Activated gamma-delta T cell (primary cell): Measurements from ENCODE around the gene PCP2.
"Not testable (repeated sequence)": the region's sequence is repeated elsewhere in the genome, so short reads cannot be mapped to it uniquely, and the experiment has no call there.

Source experiments
- DNase-seq: peaks from one replicate; lab custom pipeline; 2025; lab: John Stamatoyannopoulos, UW

PCP2 gene

GRCh38 chr19:7661744-7662538 is 28.4 kb upstream of the PCP2 start:
- no peak for DNase-seq

- DNase-seq, result no peak
Measured at GRCh38 chr19:7658219-7658686, 24.7 kb upstream of the PCP2 start.

- DNase-seq, result no peak
Measured at GRCh38 chr19:7657131-7657751, 23.7 kb upstream of the PCP2 start.

- DNase-seq, result no peak
Measured at GRCh38 chr19:7655581-7655980, 22.1 kb upstream of the PCP2 start.

GRCh38 chr19:7654401-7654800 is 20.9 kb upstream of the PCP2 start:
- DNase-seq, result no peak

GRCh38 chr19:7652061-7652641 is 18.6 kb upstream of the PCP2 start:
- DNase-seq, result peak; percentile 74

GRCh38 chr19:7650148-7650547 is 16.6 kb upstream of the PCP2 start:
- no peak for DNase-seq

- no peak for DNase-seq
Measured at GRCh38 chr19:7648265-7649014, 14.9 kb upstream of the PCP2 start.

GRCh38 chr19:7647156-7647555 is 13.6 kb upstream of the PCP2 start:
- DNase-seq, result no peak

GRCh38 chr19:7646426-7646700 is 12.8 kb upstream of the PCP2 start:
- no peak for DNase-seq

GRCh38 chr19:7645656-7646425 is 12.3 kb upstream of the PCP2 start:
- DNase-seq, result no peak

GRCh38 chr19:7645163-7645562 is 11.6 kb upstream of the PCP2 start:
- no peak for DNase-seq

- DNase-seq, result no peak
Measured at GRCh38 chr19:7644550-7644877, 11.0 kb upstream of the PCP2 start.

GRCh38 chr19:7643629-7644549 is 10.4 kb upstream of the PCP2 start:
- not testable (repeated sequence) for DNase-seq

GRCh38 chr19:7643031-7643415 is 9.5 kb upstream of the PCP2 start:
- DNase-seq, result no peak

- no peak for DNase-seq
Measured at GRCh38 chr19:7642295-7643030, 8.9 kb upstream of the PCP2 start.

GRCh38 chr19:7641290-7642276 is 8.1 kb upstream of the PCP2 start:
- DNase-seq, result no peak

- DNase-seq, result no peak
Measured at GRCh38 chr19:7640803-7641202, 7.3 kb upstream of the PCP2 start.

GRCh38 chr19:7639863-7640348 is 6.4 kb upstream of the PCP2 start:
- DNase-seq, result no peak
